Breast epithelium (tissue), 4 donors: ENCODE data around the gene SPATA1. TPM values are rescaled to one million over a fixed set of nuclear protein-coding genes. Genes with fewer than 3 reads are reported as not detected.
A peak's percentile ranks its signal among the peaks of the same experiment; 100 is the strongest.

Experiments
- DNase-seq, 2 donors: peaks; one replicate each; pipeline ENCODE4 v3.0.0-alpha.2; 2019; ENCODE audit warnings: low spot score in 2 of 2
- H3K27ac ChIP-seq, 2 donors: fragments of 200-600 bp; sonication (generic) in 1 of 2; one replicate each; pipeline ENCODE4 v1.5.1; 2016 to 2019; ENCODE audit warnings: mild to moderate bottlenecking in 1 of 2
- H3K27me3 ChIP-seq, 2 donors: fragments of 200-600 bp; sonication (generic) in 1 of 2; one replicate each; pipeline versions ENCODE4 v1.5.1 to v1.6.0; 2017 to 2019; ENCODE audit warnings: control low read depth in 1 of 2, mild to moderate bottlenecking in 1 of 2
- H3K36me3 ChIP-seq: fragments of 200-600 bp; one replicate; pipeline ENCODE4 v1.5.1; 2019
- H3K4me1 ChIP-seq, 2 donors: fragments of 200-600 bp; sonication (generic); one replicate each; pipeline ENCODE4 v1.5.1; 2016 to 2019; ENCODE audit warnings: control low read depth in 1 of 2
- H3K4me3 ChIP-seq, 3 donors: fragments of 200-600 bp; sonication (generic); 1 replicate in 2 of 3; 2 replicates in 1 of 3; pipeline ENCODE4 v1.5.1; 2016 to 2019; ENCODE audit warnings: mild to moderate bottlenecking in 3 of 3, moderate library complexity in 2 of 3
- H3K9me3 ChIP-seq, 2 donors: fragments of 200-600 bp; sonication (generic) in 1 of 2; one replicate each; pipeline ENCODE4 v1.5.1; 2016 to 2019; ENCODE audit warnings: control low read depth in 1 of 2
- CTCF ChIP-seq, 3 donors: fragments of 450-650 bp; IDR thresholded peaks; one replicate each; pipeline ENCODE4 v1.5.1; 2016 to 2017; ENCODE audit warnings: antibody characterized with exemption in 3 of 3, mild to moderate bottlenecking in 3 of 3, moderate library complexity in 3 of 3
- POLR2A ChIP-seq: fragments of 450-650 bp; IDR thresholded peaks from one replicate; pipeline ENCODE4 v1.6.1; 2016; ENCODE audit warnings: antibody characterized with exemption, mild to moderate bottlenecking, moderate library complexity
- POLR2AphosphoS5 ChIP-seq, 3 donors: sonication (generic); formaldehyde crosslinking; IDR thresholded peaks; one replicate each; pipeline ENCODE4 v1.6.1; 2017; ENCODE audit warnings: antibody characterized with exemption in 3 of 3
- intact Hi-C: fragments of 100-400 bp; cut with DNase I; formaldehyde crosslinking; loops from one replicate; pipeline ENCODE4 v1.15.1; 2023; ENCODE audit warnings: low total_unique reads
- total RNA-seq, 3 donors: library from RNA; depleted of rRNA; stranded (reverse); fragments of >200 nt; gene quantifications; one replicate each; pipeline ENCODE4 v1.1.0, GENCODE V29; 2016

Gene SPATA1
- total RNA-seq, 3 donors from 2014 or later: 0.16 to 1.0 (median 0.33) TPM

- DNase-seq: no peak
- Histone ChIP-seq H3K27me3 (no peaks in the 10 kb centered on the region), H3K4me1 (no peaks in the 10 kb centered on the region), H3K27ac (no peak overlapping the region), H3K4me3 (no peak overlapping the region), H3K9me3 (no peaks in the 10 kb centered on the region), H3K36me3 (no peaks in the 10 kb centered on the region)
- TF ChIP-seq POLR2AphosphoS5 (IDR thresholded peaks at IDR 0.05) (no peak), POLR2A (no peak), CTCF (IDR thresholded peaks at IDR 0.05) (no peak)
- intact Hi-C loops: no loop called here
Measured at GRCh38 chr1:84525779-84526178, 19.6 kb downstream of the SPATA1 start.

DNA sequence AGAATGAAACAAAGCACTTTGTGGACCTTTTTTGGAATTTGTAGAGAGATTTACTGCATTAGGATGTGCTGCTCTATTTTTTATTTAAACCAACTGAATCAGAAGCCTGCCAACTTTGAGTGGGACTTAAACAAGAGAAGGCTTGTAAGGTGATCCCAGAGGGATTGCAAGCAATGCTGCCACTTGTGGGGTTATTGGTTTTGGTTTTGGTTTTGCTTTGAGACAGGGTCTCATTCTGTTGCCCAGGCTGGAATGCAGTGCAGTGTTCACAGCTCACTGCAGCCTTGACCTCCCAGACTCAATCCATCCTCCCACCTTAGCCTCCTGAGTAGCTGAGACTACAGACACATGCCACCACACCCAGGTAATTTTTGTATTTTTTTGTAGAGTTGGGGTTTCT, 32.4 kb downstream of the SPATA1 start:
- H3K4me3 ChIP-seq: no peak overlapping the region
- H3K27ac ChIP-seq: no peak overlapping the region
- intact Hi-C loops: no loop called here
- H3K9me3 ChIP-seq: no peaks in the 10 kb centered on the region
- H3K4me1 ChIP-seq: no peaks in the 10 kb centered on the region
- TF ChIP-seq POLR2A: no peak
- no peak for TF ChIP-seq POLR2AphosphoS5 (IDR thresholded peaks at IDR 0.05)
- no peak for TF ChIP-seq CTCF (IDR thresholded peaks at IDR 0.05)
- H3K36me3 ChIP-seq: no peaks in the 10 kb centered on the region
- DNase-seq: no peak
- no peaks in the 10 kb centered on the region for H3K27me3 ChIP-seq

- no peaks in the 10 kb centered on the region for H3K9me3 ChIP-seq
- no peaks in the 10 kb centered on the region for H3K36me3 ChIP-seq
- H3K27me3 ChIP-seq: no peaks in the 10 kb centered on the region
- H3K4me1 ChIP-seq: no peaks in the 10 kb centered on the region
- DNase-seq: no peak
- no peak overlapping the region for H3K27ac ChIP-seq
- intact Hi-C loops: no loop called here
- TF ChIP-seq POLR2AphosphoS5 (IDR thresholded peaks at IDR 0.05) (no peak), CTCF (IDR thresholded peaks at IDR 0.05) (no peak), POLR2A (no peak)
- H3K4me3 ChIP-seq: no peak overlapping the region
Measured at GRCh38 chr1:84539972-84540371, 33.8 kb downstream of the SPATA1 start.

DNA sequence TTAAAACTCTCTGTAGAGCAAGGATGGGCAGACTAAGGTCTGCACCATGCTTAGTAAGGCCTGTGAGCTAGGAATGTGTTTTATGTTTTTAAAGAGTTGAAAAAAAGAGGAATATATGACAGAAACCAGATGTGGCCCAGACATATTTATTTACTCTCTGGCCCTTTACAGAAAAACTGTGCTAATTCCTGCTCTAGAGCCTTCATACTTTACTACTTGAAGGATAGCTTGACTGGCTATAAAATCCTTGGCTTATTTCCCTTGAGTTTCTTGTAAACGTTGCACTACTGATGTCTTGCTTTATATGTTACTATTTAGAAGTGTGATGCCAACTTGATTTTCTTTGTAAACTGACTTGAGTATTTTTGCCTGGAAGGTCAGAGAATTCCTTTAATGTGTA, 34.6 kb downstream of the SPATA1 start:
- no peak overlapping the region for H3K27ac ChIP-seq
- no peaks in the 10 kb centered on the region for H3K9me3 ChIP-seq
- no peaks in the 10 kb centered on the region for H3K36me3 ChIP-seq
- DNase-seq: no peak
- TF ChIP-seq POLR2A (no peak), CTCF (IDR thresholded peaks at IDR 0.05) (no peak), POLR2AphosphoS5 (IDR thresholded peaks at IDR 0.05) (no peak)
- H3K4me3 ChIP-seq: no peak overlapping the region
- no peaks in the 10 kb centered on the region for H3K4me1 ChIP-seq
- intact Hi-C loops: no loop called here
- H3K27me3 ChIP-seq: no peaks in the 10 kb centered on the region

DNA sequence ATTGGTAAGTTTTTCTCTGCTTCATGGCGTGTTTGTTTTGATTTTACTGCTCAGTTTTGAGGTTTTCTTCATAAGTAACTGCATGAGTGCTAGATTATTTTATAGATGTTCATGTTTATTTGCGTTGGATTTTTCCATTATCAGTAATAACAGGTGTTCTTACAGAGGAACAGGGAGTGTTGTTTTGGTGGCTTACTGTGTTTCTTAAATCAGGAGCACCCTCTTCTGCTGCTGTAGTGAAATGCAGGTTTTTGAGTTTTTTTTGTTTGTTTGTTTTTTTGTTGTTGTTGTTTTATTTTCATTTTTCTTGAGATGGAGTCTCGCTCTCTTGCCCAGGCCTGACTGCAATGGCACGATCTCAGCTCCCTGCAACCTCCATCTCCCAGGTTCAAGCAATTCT, 35.5 kb downstream of the SPATA1 start:
- Histone ChIP-seq H3K27ac (no peak overlapping the region), H3K4me3 (no peak overlapping the region), H3K36me3 (no peaks in the 10 kb centered on the region), H3K27me3 (no peaks in the 10 kb centered on the region), H3K9me3 (no peaks in the 10 kb centered on the region), H3K4me1 (no peaks in the 10 kb centered on the region)
- TF ChIP-seq CTCF (IDR thresholded peaks at IDR 0.05) (peak in 1 of 3 donors; percentile 10), POLR2A (no peak)
- no peak for DNase-seq
- intact Hi-C loops: no loop called here
